ENCODE measurements around the gene ALB.
"Not testable (repeated sequence)": the region's sequence is repeated elsewhere in the genome, so short reads cannot be mapped to it uniquely, and the experiment has no call there.

Gene ALB

DNA sequence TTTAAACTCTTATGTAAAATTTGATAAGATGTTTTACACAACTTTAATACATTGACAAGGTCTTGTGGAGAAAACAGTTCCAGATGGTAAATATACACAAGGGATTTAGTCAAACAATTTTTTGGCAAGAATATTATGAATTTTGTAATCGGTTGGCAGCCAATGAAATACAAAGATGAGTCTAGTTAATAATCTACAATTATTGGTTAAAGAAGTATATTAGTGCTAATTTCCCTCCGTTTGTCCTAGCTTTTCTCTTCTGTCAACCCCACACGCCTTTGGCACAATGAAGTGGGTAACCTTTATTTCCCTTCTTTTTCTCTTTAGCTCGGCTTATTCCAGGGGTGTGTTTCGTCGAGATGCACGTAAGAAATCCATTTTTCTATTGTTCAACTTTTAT, at the start of gene ALB:
Gene ALB (plus strand): TSS at position 246 of the 400 bp plus-strand sequence. CDS start 41 bp downstream, at position 287.
- DNase-seq = no peak

DNA sequence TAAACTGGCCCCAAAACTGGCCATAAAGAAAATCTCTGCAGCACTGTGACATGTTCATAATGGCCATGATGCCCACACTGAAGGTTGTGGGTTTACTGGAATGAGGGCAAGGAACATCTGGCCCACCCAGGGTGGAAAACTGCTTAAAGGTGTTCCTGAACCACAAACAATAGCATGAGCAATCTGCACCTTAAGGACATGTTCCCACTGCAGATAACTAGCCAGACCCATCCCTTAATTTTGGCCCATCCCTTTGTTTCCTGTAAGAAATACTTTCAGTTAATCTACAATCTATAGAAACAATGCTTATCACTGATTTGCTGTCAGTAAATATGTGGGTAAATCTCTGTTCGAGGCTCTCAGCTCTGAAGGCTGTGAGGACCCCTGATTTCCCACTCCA, 46.9 kb upstream of the ALB start:
- DNase-seq = not testable (repeated sequence)

DNA sequence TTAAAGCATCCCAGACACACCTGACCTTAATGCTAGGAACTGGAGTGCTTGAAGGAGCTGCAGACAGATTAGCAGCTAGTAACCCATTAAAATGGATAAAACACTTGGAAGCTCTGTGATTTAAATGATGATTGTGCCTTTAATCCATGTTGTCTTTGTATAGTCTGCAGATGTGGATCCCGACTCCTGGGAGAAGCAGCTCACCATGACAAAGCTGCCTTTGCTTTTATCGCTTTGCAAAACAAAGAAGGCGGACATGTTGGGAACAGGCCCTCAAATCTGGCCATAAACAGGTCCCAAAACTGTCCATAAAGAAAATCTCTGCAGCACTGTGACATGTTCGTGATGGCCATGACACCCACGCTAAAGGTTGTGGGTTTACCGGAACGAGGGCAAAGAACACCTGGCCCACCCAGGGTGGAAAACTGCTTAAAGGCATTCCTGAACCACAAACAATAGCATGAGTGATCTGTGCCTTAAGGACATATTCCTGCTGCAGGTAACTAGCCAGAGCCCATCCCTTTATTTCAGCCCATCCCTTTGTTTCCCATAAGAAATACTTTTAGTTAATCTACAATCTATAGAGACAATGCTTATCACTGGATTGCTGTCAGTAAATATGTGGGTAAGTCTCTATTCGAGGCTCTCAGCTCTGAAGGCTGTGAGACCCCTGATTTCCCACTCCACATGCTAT, 34.4 kb upstream of the ALB start:
- not testable (repeated sequence) for DNase-seq

GRCh38 chr4:73375328-73375741, 28.8 kb upstream of the ALB start:
- no peak for DNase-seq

- no peak for DNase-seq
These were observed 27.8 kb upstream of the ALB start for GRCh38 chr4:73376251-73376650.

DNA sequence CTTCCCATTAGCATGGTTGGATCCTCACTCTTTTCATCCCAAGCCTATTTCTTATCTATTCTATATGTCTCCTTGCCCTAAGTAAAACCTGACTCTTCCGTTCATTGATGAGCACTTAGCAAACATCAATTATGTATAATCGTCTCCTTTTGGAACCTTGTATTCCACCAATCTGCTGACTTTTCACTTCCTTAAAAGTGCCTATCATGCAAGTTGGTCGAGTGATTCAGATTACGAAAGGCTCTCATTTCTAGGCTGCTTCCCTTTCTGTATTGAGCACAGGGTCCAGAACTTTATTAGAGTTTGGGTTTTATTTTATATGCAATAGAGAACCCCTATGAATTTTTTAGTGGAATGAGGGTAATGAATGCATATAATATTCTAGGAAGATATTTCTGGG, 27.1 kb upstream of the ALB start:
- no peak for DNase-seq

GRCh38 chr4:73378887-73379286, 25.2 kb upstream of the ALB start:
- no peak for DNase-seq

GRCh38 chr4:73379946-73380345, 24.1 kb upstream of the ALB start:
- DNase-seq = no peak

- no peak for DNase-seq
These were observed 22.9 kb upstream of the ALB start for GRCh38 chr4:73381214-73381613.

DNA sequence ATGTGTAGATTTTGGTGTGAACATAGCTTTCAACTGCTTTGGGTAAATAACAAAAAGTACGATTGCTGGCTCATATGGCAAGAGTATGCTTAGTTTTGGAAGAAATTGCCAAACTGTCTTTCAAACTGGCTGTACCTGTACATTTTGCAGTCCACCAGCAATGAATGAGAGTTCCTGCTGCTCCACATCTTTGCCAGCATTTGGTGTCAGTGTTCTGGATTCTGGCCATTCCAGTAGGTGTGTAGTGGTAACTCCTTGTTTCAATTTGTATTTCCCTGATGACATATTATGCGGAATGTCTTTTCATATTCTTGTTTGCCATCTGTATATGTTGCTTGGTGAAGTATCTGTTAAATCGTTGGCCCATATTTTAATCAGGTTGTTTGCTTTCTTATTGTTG, 20.6 kb upstream of the ALB start:
- DNase-seq = no peak

DNA sequence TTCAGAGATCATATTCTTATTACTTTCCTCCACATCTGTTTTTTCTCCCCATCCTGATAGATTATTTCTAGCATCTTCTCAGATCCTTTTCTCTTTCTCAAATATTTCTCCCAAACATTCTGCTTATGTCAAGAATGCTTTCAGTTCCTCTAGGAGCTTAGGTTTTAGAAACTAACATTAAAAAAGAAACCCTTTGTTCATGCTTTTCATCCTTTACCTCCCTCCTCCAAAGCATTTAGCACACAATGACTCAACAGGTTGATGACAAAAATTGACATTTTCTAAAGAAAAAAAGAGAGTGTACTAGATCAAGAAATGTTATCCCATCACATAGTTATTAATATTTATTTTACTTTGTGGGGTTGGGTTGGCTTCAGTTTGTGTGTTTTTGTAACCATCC, 16.5 kb upstream of the ALB start:
- DNase-seq = no peak

- DNase-seq = no peak
These were observed 15.2 kb upstream of the ALB start for GRCh38 chr4:73388887-73389286.

GRCh38 chr4:73389663-73390062, 14.4 kb upstream of the ALB start:
- not testable (repeated sequence) for DNase-seq

DNA sequence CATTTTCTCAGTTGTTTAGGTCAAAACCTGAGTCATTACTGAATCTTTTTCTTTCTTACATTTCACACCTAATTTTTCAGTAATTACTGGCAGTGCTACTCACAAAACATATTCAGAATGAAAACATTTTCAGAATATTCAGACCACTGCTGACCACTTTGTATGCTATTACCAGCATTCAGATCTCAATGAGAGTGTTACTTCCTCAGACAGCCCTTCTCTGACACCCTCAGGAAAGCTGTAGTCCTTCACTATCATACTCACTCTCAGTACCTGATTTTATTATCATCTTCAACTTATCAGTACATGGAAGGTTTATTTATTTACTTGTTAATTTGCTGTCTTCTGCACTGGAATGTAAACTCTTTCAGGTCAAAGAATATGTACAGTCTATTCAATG, 12.3 kb upstream of the ALB start:
- no peak for DNase-seq

DNA sequence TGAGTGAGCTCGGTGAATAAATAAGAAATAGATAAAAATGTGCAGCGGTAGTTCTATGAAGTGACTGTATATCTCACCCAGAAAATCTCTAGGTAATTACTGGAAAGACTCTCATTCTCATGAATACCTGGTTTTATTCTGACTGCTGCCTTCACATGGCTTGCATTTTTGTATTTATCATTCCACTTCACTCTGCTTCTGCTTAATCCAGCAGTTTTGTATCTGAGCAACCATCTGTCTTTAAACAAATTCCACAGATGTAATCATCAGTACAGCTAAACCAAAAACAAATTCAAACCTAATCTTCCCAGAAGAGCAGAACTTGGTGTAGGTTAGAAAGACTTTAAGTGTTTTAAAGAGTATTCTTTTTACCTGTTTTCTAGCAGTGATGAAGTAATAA, 11.2 kb upstream of the ALB start:
- no peak for DNase-seq

- DNase-seq = no peak
These were observed 7.8 kb upstream of the ALB start for GRCh38 chr4:73396304-73396703.

DNA sequence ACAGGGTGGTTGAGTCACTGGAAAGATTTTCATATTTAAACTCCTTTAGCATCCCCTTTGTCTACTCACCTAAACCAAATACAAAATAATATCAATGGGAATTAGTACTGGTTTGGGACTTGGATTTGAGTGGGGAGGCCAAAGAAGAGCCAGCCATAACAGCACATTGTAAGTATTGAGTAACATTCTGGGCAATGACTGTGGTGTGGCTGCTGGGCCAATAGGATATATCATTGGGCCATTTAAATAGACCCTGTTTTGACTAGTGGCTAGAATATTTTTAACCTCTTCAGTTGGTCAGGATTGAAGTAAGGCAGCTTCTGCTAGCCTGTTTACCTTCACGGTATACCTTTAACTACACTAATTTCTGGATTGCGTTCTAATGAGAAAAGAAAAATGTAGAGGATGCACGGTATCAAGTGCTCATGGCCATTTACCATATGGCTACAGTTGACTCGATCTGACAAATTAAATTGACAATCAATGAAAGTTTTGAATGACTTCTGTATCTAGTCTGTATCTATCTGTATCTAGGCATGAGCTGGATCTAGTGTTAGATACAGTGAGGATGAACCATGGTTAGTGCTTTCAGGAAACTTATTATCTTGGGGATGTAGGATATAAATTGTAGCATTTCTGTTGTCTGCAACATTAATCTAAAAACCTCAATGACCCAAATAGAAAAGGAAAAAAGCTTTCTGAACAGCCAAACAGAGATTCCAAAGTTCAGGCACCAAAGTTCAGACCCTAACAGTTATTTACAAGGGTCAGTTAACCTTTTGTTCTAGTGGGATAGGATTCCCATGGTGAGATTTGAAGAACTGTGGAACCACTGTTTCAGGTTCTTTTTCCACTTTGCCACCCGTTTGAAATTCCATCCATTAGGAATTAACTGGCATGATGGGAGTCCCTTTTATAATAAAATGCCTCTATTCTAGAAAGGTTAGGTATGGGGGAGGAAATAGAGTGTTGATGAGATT, 6.8 kb upstream of the ALB start:
- DNase-seq = no peak

GRCh38 chr4:73401412-73401811, 2.7 kb upstream of the ALB start:
- DNase-seq = no peak

- DNase-seq = no peak
These were observed 370 bp downstream of the ALB start for GRCh38 chr4:73404457-73404856.

DNA sequence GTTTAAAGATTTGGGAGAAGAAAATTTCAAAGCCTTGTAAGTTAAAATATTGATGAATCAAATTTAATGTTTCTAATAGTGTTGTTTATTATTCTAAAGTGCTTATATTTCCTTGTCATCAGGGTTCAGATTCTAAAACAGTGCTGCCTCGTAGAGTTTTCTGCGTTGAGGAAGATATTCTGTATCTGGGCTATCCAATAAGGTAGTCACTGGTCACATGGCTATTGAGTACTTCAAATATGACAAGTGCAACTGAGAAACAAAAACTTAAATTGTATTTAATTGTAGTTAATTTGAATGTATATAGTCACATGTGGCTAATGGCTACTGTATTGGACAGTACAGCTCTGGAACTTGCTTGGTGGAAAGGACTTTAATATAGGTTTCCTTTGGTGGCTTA, 1.1 kb downstream of the ALB start:
- no peak for DNase-seq

DNA sequence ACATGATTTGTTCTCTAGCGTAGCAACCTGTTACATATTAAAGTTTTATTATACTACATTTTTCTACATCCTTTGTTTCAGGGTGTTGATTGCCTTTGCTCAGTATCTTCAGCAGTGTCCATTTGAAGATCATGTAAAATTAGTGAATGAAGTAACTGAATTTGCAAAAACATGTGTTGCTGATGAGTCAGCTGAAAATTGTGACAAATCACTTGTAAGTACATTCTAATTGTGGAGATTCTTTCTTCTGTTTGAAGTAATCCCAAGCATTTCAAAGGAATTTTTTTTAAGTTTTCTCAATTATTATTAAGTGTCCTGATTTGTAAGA, 2.4 kb downstream of the ALB start:
- no peak for DNase-seq

DNA sequence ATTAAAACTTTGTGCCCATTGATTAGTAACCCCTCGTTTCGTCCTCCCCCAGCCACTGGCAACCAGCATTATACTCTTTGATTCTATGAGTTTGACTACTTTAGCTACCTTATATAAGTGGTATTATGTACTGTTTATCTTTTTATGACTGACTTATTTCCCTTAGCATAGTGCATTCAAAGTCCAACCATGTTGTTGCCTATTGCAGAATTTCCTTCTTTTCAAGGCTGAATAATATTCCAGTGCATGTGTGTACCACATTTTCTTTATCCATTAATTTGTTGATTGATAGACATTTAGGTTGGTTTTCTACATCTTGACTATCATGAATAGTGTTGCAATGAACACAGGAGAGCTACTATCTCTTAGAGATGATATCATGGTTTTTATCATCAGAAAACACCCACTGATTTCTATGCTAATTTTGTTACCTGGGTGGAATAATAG, 3.2 kb downstream of the ALB start:
- DNase-seq = no peak

DNA sequence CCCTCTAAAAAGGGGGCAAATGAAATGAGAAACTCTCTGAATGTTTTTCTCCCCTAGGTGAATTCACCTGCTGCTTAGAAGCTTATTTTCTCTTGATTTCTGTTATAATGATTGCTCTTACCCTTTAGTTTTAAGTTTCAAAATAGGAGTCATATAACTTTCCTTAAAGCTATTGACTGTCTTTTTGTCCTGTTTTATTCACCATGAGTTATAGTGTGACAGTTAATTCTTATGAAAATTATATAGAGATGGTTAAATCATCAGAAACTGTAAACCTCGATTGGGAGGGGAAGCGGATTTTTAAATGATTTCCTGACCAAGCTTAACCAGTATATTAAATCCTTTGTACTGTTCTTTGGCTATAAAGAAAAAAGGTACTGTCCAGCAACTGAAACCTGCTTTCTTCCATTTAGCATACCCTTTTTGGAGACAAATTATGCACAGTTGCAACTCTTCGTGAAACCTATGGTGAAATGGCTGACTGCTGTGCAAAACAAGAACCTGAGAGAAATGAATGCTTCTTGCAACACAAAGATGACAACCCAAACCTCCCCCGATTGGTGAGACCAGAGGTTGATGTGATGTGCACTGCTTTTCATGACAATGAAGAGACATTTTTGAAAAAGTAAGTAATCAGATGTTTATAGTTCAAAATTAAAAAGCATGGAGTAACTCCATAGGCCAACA, 4.2 kb downstream of the ALB start:
- no peak for DNase-seq
